Right hindlimb (tissue), 1 donor: Measurements from ENCODE around the gene PHC2.
A peak's percentile ranks its signal among the peaks of the same experiment; 100 is the strongest.

Experiments
- DNase-seq: peaks from one replicate; pipeline ENCODE4 v3.0.0-alpha.2; 2018

The PHC2 gene

GRCh38 chr1:33347650-33347992 lies 83.3 kb downstream of the PHC2 start:
- DNase-seq, result peak; percentile 75

DNA sequence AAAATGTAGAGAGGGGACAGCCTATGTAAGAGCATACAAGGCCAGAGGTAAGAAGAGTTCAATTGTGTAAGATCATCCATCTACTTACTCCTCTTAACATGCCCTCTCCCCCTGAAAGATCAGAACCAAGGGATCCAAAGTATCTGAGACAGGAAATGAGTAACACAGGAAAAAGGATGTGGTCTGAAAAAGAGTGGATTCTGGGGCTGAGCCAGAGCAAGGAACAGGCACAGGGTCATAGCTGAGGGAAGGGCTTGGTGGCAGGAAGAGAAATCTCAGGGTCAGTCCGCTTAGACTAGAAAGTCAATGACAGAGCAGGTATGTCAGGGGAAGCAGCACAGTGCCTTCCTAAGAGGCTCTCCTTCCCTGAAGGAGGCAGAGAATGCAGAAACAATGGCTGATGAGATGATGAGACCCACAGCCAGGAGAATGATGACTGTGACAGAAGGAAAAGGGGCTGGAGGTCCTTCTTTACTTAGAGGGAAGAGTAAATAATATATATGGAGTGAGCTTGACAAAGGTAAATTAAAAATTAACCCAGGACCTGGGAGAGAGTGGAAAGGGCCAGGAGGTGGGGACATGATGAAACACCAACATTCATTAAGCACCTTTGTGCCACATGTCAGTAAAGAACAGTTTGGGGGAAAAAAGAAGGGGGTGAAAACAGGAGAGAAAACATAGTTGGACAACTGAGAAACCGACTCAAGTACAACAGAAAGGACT lies 83.8 kb downstream of the PHC2 start:
- DNase-seq, result peak; percentile 51

- no peak for DNase-seq
These were observed 84.4 kb downstream of the PHC2 start for GRCh38 chr1:33346533-33346926.

GRCh38 chr1:33344896-33345560 lies 85.9 kb downstream of the PHC2 start:
- no peak for DNase-seq

GRCh38 chr1:33343539-33343938 lies 87.4 kb downstream of the PHC2 start:
- no peak for DNase-seq

GRCh38 chr1:33342041-33342723 lies 88.7 kb downstream of the PHC2 start:
- peak; percentile 90 for DNase-seq

DNA sequence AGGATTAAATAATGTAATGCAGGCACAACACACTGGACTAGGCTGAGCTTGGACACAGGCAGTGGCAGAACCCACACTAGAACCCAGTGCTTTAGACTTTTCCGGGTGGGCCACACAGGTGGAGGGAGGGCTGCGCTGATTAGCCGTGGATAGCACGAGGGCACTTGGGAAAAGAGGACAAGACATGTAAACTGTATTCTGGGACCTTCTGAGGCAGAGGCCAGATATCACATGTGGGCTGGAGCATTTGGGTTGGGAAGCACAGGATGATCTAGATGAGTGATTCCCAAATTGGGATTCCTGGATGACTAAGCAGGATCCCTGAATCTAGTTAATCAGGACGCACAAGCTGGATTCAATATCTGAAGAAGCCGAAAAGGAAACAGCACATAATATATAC lies 89.7 kb downstream of the PHC2 start:
- DNase-seq, result no peak

DNA sequence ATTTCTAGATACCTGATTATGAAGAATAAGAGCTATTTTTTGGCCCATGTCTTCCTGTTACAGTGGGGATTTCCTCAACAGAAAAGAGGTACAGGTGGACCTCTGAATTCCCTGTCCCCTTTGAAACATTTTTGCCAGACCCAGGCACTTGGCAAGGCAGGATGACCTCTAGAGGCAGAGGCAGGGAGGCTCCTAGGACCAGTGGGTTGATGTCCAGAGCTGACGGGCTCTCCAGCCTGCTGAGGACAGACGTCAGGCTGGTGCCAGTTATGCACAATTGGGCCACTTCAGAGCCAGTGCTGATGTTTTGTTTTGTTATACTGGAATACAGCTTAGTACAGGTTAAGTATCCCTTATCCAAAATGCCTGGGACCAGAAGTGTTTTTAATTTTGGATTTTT lies 91.5 kb downstream of the PHC2 start:
- no peak for DNase-seq

DNA sequence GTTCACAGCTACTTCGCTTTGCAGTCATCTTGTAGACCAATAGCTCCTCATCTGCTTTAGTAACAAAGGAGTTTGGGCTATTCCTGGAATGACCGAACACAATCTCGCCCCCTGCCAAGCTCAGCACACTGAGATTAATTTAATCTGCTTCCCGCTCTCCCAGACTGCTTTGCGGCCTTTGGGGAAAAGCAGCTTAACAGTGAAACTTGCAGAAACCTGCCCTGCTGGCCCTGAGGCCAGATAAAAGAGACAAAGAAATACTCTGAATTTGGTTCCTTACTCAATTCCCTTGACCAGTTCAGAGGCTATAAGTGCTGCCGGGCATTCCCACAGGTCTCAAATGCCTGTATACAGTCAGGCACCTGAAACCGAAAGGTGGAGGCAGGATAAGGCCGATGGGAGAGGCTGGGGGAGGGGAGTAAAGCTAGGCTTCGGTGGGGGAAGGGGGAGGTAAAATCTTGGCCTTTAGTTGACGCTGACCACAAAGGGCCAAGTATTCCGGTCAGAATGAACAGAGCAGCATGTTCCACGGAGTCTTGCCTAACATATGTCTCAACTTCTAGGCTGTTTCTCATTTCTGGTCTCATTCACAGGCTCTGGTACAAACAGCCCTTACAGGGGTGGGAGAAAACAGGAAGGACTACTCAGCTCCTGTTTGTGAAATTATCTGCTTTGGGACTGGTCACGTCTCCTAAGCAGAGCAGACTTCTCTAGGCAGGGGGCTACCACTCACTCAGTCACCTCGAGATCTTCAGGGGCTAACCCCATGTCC lies 92.3 kb downstream of the PHC2 start:
- peak; percentile 49 for DNase-seq

DNA sequence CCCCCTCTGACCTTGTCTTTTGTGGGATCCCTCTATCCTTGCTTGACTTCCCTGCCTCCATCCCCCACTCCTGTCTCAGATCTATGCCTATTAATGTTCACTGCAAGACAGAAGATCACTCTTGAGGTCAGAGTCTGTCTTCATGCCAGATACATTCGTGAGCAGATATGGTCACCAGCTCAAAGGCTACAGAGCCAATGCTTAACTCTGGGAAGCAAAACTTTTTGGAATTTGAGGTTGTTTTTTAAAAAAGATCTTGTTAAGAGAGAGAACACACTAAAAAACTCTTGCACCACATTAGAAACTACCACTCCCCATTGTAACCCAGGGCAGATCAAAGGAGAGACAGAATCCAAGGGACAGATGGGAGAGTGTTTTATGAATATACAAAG lies 92.9 kb downstream of the PHC2 start:
- DNase-seq, result no peak

DNA sequence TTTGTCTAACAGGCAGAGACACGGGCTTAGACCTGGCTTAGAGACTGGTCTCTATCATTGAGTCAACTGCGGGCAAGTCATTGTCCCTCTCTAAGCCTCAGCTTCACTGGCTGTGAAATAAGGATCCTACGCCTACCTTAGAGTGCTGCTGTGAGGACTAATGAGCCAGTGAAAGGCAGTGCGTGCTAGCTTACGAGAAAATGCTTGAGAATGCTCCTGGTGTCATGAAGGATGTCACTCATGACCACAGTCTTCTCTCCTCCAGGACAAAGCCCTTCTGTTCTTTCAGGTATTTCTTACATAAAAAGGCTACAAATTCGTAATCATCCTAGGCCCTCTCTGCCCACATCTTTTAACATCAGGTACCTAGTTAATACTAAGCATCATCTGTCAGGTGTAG lies 93.5 kb downstream of the PHC2 start:
- DNase-seq, result no peak

GRCh38 chr1:33336580-33336979 lies 94.3 kb downstream of the PHC2 start:
- no peak for DNase-seq

- no peak for DNase-seq
These were observed 95.9 kb downstream of the PHC2 start for GRCh38 chr1:33335020-33335419.

GRCh38 chr1:33334081-33334552 lies 96.8 kb downstream of the PHC2 start:
- DNase-seq, result no peak

GRCh38 chr1:33332881-33333280 lies 98.0 kb downstream of the PHC2 start:
- DNase-seq, result no peak

GRCh38 chr1:33332357-33332789 lies 98.5 kb downstream of the PHC2 start:
- DNase-seq, result no peak

DNA sequence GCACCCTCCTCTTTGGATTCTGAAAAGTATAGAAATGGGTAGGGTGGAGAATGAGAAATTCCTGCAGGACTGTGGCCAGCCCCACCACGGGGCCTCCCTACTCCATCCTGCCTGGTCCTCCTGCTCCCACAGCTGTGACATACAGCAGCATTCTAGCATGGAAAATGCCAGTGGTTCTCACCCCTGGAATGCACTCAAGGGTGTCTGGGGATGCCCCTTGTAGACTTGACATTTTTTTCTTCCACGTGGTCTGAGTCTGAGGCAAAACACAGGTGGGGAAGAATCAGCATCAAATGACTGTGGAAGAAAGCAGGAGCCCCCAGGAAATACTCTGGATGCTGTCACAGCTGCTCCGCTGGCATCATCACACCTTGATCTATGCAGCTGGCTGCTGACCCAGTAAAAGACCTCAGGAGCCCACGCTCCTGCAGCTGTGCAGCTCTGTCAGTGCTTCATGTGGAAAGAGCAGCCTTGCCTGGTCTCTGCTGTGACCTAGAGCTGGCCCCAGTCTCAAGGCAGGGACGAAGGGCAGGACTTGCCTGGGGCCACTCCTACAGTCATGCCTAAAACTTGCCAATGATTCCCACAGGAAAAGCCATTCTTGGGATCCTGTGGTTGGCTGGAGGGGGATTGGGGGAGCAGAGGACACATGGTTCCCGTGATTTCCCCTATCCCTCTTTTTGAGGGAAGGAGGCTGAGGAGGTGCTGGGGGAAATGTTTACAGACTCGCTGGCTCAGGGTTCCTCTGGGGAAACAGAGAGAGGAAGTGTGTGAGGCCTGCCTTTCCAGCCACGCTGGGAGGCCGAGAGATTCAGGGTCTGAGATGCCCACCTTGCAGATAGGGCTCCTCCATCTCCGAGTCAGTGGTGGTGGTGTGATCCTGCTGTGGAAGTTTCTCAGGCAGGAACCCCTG lies 99.2 kb downstream of the PHC2 start:
- no peak for DNase-seq

DNA sequence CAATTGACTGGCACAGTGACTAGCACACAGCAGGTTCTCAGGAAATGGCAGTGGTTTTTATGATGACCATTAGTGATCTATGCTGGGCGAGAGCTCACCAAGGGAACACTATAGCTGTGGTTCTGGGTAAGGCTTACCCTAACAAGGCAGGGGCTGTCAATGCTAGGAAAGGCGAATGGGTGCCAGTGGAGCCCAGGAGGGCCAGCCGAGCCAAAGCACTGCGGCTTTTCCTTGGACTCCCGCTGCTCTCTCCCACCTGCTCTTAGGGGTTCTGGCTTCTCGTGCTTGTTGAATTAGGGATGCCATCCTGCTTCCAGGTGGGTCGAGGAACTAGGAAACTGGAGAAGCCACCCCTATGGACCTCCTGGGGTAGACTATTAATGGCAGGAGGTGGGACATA lies 100.0 kb downstream of the PHC2 start:
- no peak for DNase-seq

DNA sequence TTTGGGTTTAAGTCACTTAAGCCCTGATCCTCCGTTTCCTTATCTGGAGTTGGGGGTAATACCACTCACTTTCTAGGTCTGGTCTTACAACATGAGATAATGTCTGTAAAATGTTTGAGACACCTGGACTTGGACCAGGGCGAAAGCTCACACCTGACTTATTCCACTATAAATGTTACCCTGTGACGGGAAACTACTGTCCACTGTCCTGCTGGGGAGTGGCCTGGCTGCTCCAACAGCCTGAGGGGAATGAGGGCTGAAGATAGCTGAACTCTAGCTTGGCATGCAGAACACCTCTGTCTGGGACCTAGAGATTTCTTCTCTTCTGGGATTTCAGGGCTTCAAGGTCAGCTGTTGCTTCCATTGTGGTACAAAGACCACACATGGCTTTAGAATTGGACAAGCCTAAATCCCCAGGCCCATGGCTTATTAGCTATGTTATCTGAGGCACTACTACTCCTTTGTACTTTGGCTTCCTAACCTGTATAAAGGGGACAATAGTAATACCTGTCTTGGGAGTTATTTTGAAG lies 100.5 kb downstream of the PHC2 start:
- no peak for DNase-seq

DNA sequence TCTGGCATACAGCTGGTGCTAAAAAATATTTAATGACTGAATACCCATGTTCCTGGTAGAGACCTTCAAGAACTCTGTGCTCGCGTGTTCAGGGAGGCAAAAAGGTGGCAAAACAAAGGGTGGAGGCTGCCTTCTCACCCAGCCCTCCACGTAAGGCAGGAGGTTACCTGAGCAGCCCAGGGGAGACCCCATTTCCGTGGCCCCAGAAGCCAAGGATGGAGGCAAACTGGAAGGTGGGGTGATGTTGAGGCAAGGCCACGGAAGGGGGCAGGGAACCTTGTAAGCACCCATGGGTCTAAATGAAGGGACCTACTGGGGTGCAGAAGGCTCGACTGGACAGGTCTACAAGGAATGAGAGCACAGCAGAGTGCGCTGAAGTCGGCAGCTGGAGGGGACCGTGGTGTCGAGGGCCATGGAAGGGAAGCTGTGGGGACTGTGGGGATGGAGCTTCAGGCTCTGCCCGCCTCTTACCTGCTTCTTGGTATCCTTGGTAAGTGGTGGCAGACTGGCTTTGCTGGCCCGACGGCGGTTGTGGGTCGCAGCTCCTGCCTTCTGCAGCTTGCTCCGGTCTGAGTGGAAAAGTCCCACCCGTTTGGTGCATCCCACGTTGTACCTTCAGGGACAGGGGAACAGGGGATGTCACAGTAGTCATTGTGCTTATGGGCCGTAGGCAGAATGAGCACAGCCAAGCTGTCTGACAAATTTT lies 101.1 kb downstream of the PHC2 start:
- no peak for DNase-seq

GRCh38 chr1:33328817-33329216 lies 102.1 kb downstream of the PHC2 start:
- no peak for DNase-seq
